ENCODE data around the gene ATRX.
"Not testable (repeated sequence)": the region's sequence is repeated elsewhere in the genome, so short reads cannot be mapped to it uniquely, and the experiment has no call there.

ATRX gene

GRCh38 chrX:77531261-77531660 is 254.8 kb downstream of the ATRX start:
- not testable (repeated sequence) for H3K4me3 ChIP-seq (ENCODE audit: low read depth in 1 of 2, low read length in 2 of 2); H3K27ac ChIP-seq (ENCODE audit: low read length); H3K4me1 ChIP-seq (ENCODE audit: control insufficient read depth in 1 of 2, insufficient read depth in 2 of 2, low read length in 2 of 2); H3K27me3 ChIP-seq (ENCODE audit: low read depth, low read length); H3K9me3 ChIP-seq (ENCODE audit: control insufficient read depth in 1 of 2, low read length in 2 of 2); H3K36me3 ChIP-seq (ENCODE audit: control insufficient read depth in 1 of 2, insufficient read depth in 2 of 2, low read length in 2 of 2)

GRCh38 chrX:77528034-77528433 is 258.0 kb downstream of the ATRX start:
- Histone ChIP-seq H3K27me3 (ENCODE audit: low read depth, low read length) (no peaks in the 10 kb centered on the region), H3K4me3 (ENCODE audit: low read depth in 1 of 2, low read length in 2 of 2) (no peak overlapping the region), H3K4me1 (ENCODE audit: control insufficient read depth in 1 of 2, insufficient read depth in 2 of 2, low read length in 2 of 2) (no peaks in the 10 kb centered on the region), H3K9me3 (ENCODE audit: control insufficient read depth in 1 of 2, low read length in 2 of 2) (peaks cover 0 to 5% of the 10 kb centered on the region in 2 donors), H3K27ac (ENCODE audit: low read length) (no peak overlapping the region), H3K36me3 (ENCODE audit: control insufficient read depth in 1 of 2, insufficient read depth in 2 of 2, low read length in 2 of 2) (no peaks in the 10 kb centered on the region)

GRCh38 chrX:77527233-77528001 is 258.6 kb downstream of the ATRX start:
- Histone ChIP-seq H3K9me3 (ENCODE audit: control insufficient read depth in 1 of 2, low read length in 2 of 2) (peaks cover 0 to 5% of the 10 kb centered on the region in 2 donors), H3K27me3 (ENCODE audit: low read depth, low read length) (no peaks in the 10 kb centered on the region), H3K4me3 (ENCODE audit: low read depth in 1 of 2, low read length in 2 of 2) (no peak overlapping the region), H3K4me1 (ENCODE audit: control insufficient read depth in 1 of 2, insufficient read depth in 2 of 2, low read length in 2 of 2) (no peaks in the 10 kb centered on the region), H3K27ac (ENCODE audit: low read length) (no peak overlapping the region), H3K36me3 (ENCODE audit: control insufficient read depth in 1 of 2, insufficient read depth in 2 of 2, low read length in 2 of 2) (peaks cover 0 to 4% of the 10 kb centered on the region in 2 donors)

- Histone ChIP-seq H3K4me1 (ENCODE audit: control insufficient read depth in 1 of 2, insufficient read depth in 2 of 2, low read length in 2 of 2) (no peaks in the 10 kb centered on the region), H3K27me3 (ENCODE audit: low read depth, low read length) (no peaks in the 10 kb centered on the region), H3K9me3 (ENCODE audit: control insufficient read depth in 1 of 2, low read length in 2 of 2) (no peaks in the 10 kb centered on the region), H3K36me3 (ENCODE audit: control insufficient read depth in 1 of 2, insufficient read depth in 2 of 2, low read length in 2 of 2) (peaks cover 0 to 4% of the 10 kb centered on the region in 2 donors), H3K4me3 (ENCODE audit: low read depth in 1 of 2, low read length in 2 of 2) (no peak overlapping the region), H3K27ac (ENCODE audit: low read length) (no peak overlapping the region)
These were observed 266.3 kb downstream of the ATRX start for GRCh38 chrX:77519765-77520164.

- no peaks in the 10 kb centered on the region for H3K27me3 ChIP-seq (ENCODE audit: low read depth, low read length)
- peaks cover 0 to 4% of the 10 kb centered on the region in 2 donors for H3K9me3 ChIP-seq (ENCODE audit: control insufficient read depth in 1 of 2, low read length in 2 of 2)
- no peaks in the 10 kb centered on the region for H3K4me1 ChIP-seq (ENCODE audit: control insufficient read depth in 1 of 2, insufficient read depth in 2 of 2, low read length in 2 of 2)
- H3K4me3 ChIP-seq (ENCODE audit: low read depth in 1 of 2, low read length in 2 of 2): no peak overlapping the region
- H3K27ac ChIP-seq (ENCODE audit: low read length): no peak overlapping the region
- peaks cover 0 to 17% of the 10 kb centered on the region in 2 donors for H3K36me3 ChIP-seq (ENCODE audit: control insufficient read depth in 1 of 2, insufficient read depth in 2 of 2, low read length in 2 of 2)
These were observed 271.8 kb downstream of the ATRX start for GRCh38 chrX:77514177-77514576.

- no peak overlapping the region for H3K4me3 ChIP-seq (ENCODE audit: low read depth in 1 of 2, low read length in 2 of 2)
- no peaks in the 10 kb centered on the region for H3K4me1 ChIP-seq (ENCODE audit: control insufficient read depth in 1 of 2, insufficient read depth in 2 of 2, low read length in 2 of 2)
- H3K9me3 ChIP-seq (ENCODE audit: control insufficient read depth in 1 of 2, low read length in 2 of 2): peaks cover 0 to 4% of the 10 kb centered on the region in 2 donors
- H3K36me3 ChIP-seq (ENCODE audit: control insufficient read depth in 1 of 2, insufficient read depth in 2 of 2, low read length in 2 of 2): peaks cover 13 to 17% of the 10 kb centered on the region in 2 donors
- H3K27me3 ChIP-seq (ENCODE audit: low read depth, low read length): no peaks in the 10 kb centered on the region
- no peak overlapping the region for H3K27ac ChIP-seq (ENCODE audit: low read length)
These were observed 276.0 kb downstream of the ATRX start for GRCh38 chrX:77510007-77510406.

GRCh38 chrX:77505227-77505626 is 280.8 kb downstream of the ATRX start:
- Histone ChIP-seq H3K36me3 (ENCODE audit: control insufficient read depth in 1 of 2, insufficient read depth in 2 of 2, low read length in 2 of 2) (peaks cover 0 to 13% of the 10 kb centered on the region in 2 donors), H3K4me1 (ENCODE audit: control insufficient read depth in 1 of 2, insufficient read depth in 2 of 2, low read length in 2 of 2) (no peaks in the 10 kb centered on the region), H3K4me3 (ENCODE audit: low read depth in 1 of 2, low read length in 2 of 2) (no peak overlapping the region), H3K9me3 (ENCODE audit: control insufficient read depth in 1 of 2, low read length in 2 of 2) (no peaks in the 10 kb centered on the region), H3K27ac (ENCODE audit: low read length) (no peak overlapping the region), H3K27me3 (ENCODE audit: low read depth, low read length) (no peaks in the 10 kb centered on the region)

- Histone ChIP-seq H3K4me3 (ENCODE audit: low read depth in 1 of 2, low read length in 2 of 2) (no peak overlapping the region), H3K9me3 (ENCODE audit: control insufficient read depth in 1 of 2, low read length in 2 of 2) (no peaks in the 10 kb centered on the region), H3K27ac (ENCODE audit: low read length) (no peak overlapping the region), H3K36me3 (ENCODE audit: control insufficient read depth in 1 of 2, insufficient read depth in 2 of 2, low read length in 2 of 2) (peaks cover 0 to 5% of the 10 kb centered on the region in 2 donors), H3K4me1 (ENCODE audit: control insufficient read depth in 1 of 2, insufficient read depth in 2 of 2, low read length in 2 of 2) (no peaks in the 10 kb centered on the region), H3K27me3 (ENCODE audit: low read depth, low read length) (no peaks in the 10 kb centered on the region)
These were observed 283.0 kb downstream of the ATRX start for GRCh38 chrX:77502951-77503525.

- H3K27ac ChIP-seq (ENCODE audit: low read length); H3K4me3 ChIP-seq (ENCODE audit: low read depth in 1 of 2, low read length in 2 of 2); H3K4me1 ChIP-seq (ENCODE audit: control insufficient read depth in 1 of 2, insufficient read depth in 2 of 2, low read length in 2 of 2); H3K9me3 ChIP-seq (ENCODE audit: control insufficient read depth in 1 of 2, low read length in 2 of 2); H3K36me3 ChIP-seq (ENCODE audit: control insufficient read depth in 1 of 2, insufficient read depth in 2 of 2, low read length in 2 of 2); H3K27me3 ChIP-seq (ENCODE audit: low read depth, low read length): not testable (repeated sequence)
These were observed 285.9 kb downstream of the ATRX start for GRCh38 chrX:77500164-77500563.

GRCh38 chrX:77493677-77494553 is 292.1 kb downstream of the ATRX start:
- Histone ChIP-seq H3K27me3 (ENCODE audit: low read depth, low read length) (no peaks in the 10 kb centered on the region), H3K9me3 (ENCODE audit: control insufficient read depth in 1 of 2, low read length in 2 of 2) (no peaks in the 10 kb centered on the region), H3K27ac (ENCODE audit: low read length) (no peak overlapping the region), H3K4me3 (ENCODE audit: low read depth in 1 of 2, low read length in 2 of 2) (no peak overlapping the region), H3K4me1 (ENCODE audit: control insufficient read depth in 1 of 2, insufficient read depth in 2 of 2, low read length in 2 of 2) (no peaks in the 10 kb centered on the region), H3K36me3 (ENCODE audit: control insufficient read depth in 1 of 2, insufficient read depth in 2 of 2, low read length in 2 of 2) (no peaks in the 10 kb centered on the region)

- Histone ChIP-seq H3K9me3 (ENCODE audit: control insufficient read depth in 1 of 2, low read length in 2 of 2) (no peaks in the 10 kb centered on the region), H3K4me1 (ENCODE audit: control insufficient read depth in 1 of 2, insufficient read depth in 2 of 2, low read length in 2 of 2) (no peaks in the 10 kb centered on the region), H3K27me3 (ENCODE audit: low read depth, low read length) (no peaks in the 10 kb centered on the region), H3K27ac (ENCODE audit: low read length) (no peak overlapping the region), H3K36me3 (ENCODE audit: control insufficient read depth in 1 of 2, insufficient read depth in 2 of 2, low read length in 2 of 2) (no peaks in the 10 kb centered on the region), H3K4me3 (ENCODE audit: low read depth in 1 of 2, low read length in 2 of 2) (no peak overlapping the region)
These were observed 302.0 kb downstream of the ATRX start for GRCh38 chrX:77484045-77484444.

Data from muscle layer of duodenum (tissue), 2 donors.